Fibroblast of gingiva (primary cell): ENCODE data around the gene IFITM5.

ENCODE experiments used
- DNase-seq: peaks from one replicate; pipeline ENCODE4 v3.0.0-alpha.2; 2011; ENCODE audit warnings: low read depth

Gene IFITM5

GRCh38 chr11:283405-284104 lies 15.8 kb downstream of the IFITM5 start:
- no peak for DNase-seq

- DNase-seq = no peak
These were observed 16.5 kb downstream of the IFITM5 start for GRCh38 chr11:282630-283360.

- no peak for DNase-seq
These were observed 17.2 kb downstream of the IFITM5 start for GRCh38 chr11:282171-282570.

- DNase-seq = no peak
These were observed 17.7 kb downstream of the IFITM5 start for GRCh38 chr11:281486-282161.

GRCh38 chr11:280706-281485 lies 18.4 kb downstream of the IFITM5 start:
- no peak for DNase-seq

- DNase-seq = peak; percentile 20
These were observed 19.2 kb downstream of the IFITM5 start for GRCh38 chr11:279966-280705.

GRCh38 chr11:279040-279965 lies 20.0 kb downstream of the IFITM5 start:
- no peak for DNase-seq

GRCh38 chr11:278001-278951 lies 21.1 kb downstream of the IFITM5 start, which contains the start of gene NLRP6:
Gene NLRP6, plus strand, starts transcription at chr11:278407. Its CDS starts 163 bp downstream, at chr11:278570.
- no peak for DNase-seq

- DNase-seq = no peak
These were observed 23.1 kb downstream of the IFITM5 start for GRCh38 chr11:276219-276618.

GRCh38 chr11:272931-273198 lies 26.5 kb downstream of the IFITM5 start:
- no peak for DNase-seq

GRCh38 chr11:272195-272930 lies 27.0 kb downstream of the IFITM5 start:
- DNase-seq = no peak

GRCh38 chr11:271319-271715 lies 28.0 kb downstream of the IFITM5 start:
- DNase-seq = no peak

- DNase-seq = no peak
These were observed 28.6 kb downstream of the IFITM5 start for GRCh38 chr11:270451-271318.

- peak; percentile 26 for DNase-seq
These were observed 30.0 kb downstream of the IFITM5 start for GRCh38 chr11:269146-269890.

GRCh38 chr11:268716-269145 lies 30.6 kb downstream of the IFITM5 start:
- peak; percentile 90 for DNase-seq

GRCh38 chr11:267491-267994 lies 31.8 kb downstream of the IFITM5 start:
- DNase-seq = peak; percentile 40
